ENCODE data around the gene HBEGF. TPM values are rescaled to one million over a fixed set of nuclear protein-coding genes. Genes with fewer than 3 reads are reported as not detected.

The HBEGF gene
- total RNA-seq, 1 experiment from 2014 or later, result 2.4 TPM

DNA sequence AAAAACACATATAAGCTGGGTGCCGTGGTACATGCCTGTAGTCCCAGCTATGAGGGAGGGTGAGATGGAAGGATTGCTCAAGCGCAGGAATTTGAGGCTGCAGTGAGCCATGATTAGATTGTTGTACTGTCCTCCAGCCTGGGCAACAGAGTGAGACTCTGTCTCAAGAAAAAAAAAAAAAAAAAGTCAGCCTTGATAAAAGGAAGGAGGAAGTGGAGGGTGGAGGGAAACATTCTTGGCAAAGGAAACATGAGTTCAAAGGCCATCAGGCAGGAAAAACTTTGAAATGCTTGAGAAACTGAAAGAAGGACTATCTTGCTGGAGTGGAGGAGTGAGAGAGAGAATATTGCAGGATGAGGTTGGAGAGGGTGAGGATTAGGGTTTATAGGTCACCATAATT, 36.9 kb upstream of the HBEGF start:
- WGBS (ENCODE audit: extremely low coverage, insufficient read length, low lambda C conversion rate), result no CpG with 5 or more reads among the region's 2 CpGs
- Histone ChIP-seq H2BK120ac (ENCODE audit: low read depth, low read length, poor library complexity, severe bottlenecking) (no peak overlapping the region), H2AFZ (ENCODE audit: low read length) (no peak overlapping the region), H2AK5ac (ENCODE audit: insufficient read length, low read length) (no peak overlapping the region), H2BK15ac (ENCODE audit: low read depth, low read length) (no peak overlapping the region), H3K4ac (ENCODE audit: low read depth, low read length) (no peak overlapping the region), H2BK12ac (ENCODE audit: insufficient read length, low read depth, low read length) (no peak overlapping the region), H3K4me1 (ENCODE audit: insufficient read depth, low read length) (no peaks in the 10 kb centered on the region), H4K5ac (ENCODE audit: insufficient read length, low read depth, low read length) (no peak overlapping the region), H2BK5ac (ENCODE audit: insufficient read length, low read length) (no peak overlapping the region), H3K9ac (ENCODE audit: extremely low read depth, insufficient read length, low read length) (no peak overlapping the region), H4K8ac (replicated peaks; ENCODE audit: insufficient read length, low read depth, low read length) (no peak overlapping the region), H3K18ac (ENCODE audit: insufficient read length, low read depth, low read length) (no peak overlapping the region), H3K9me3 (ENCODE audit: control insufficient read depth, low read depth, low read length) (no peaks in the 10 kb centered on the region), H3K4me2 (ENCODE audit: insufficient read depth, insufficient read length, low read length) (no peak overlapping the region), H2BK20ac (ENCODE audit: low read depth, low read length, poor library complexity, severe bottlenecking) (no peak overlapping the region), H3K56ac (ENCODE audit: insufficient read length, low read depth, low read length) (no peak overlapping the region), H3K79me2 (ENCODE audit: insufficient read depth, low read length) (no peaks in the 10 kb centered on the region), H3K23ac (ENCODE audit: insufficient read length, low read depth, low read length) (no peak overlapping the region), H3K23me2 (ENCODE audit: insufficient read length, low read depth, low read length, poor library complexity, severe bottlenecking) (no peaks in the 10 kb centered on the region), H3K79me1 (ENCODE audit: insufficient read depth, low read depth, low read length, poor library complexity, severe bottlenecking) (no peaks in the 10 kb centered on the region), H3K14ac (ENCODE audit: insufficient read depth, low read length) (no peak overlapping the region), H4K20me1 (ENCODE audit: control insufficient read depth, insufficient read depth, insufficient read length) (no peaks in the 10 kb centered on the region), H3K27ac (ENCODE audit: insufficient read length, low read depth, low read length) (no peak overlapping the region), H3K27me3 (ENCODE audit: insufficient read depth, low read length) (no peaks in the 10 kb centered on the region), H3T11ph (ENCODE audit: low read length) (no peak overlapping the region), H4K91ac (ENCODE audit: insufficient read length, low read depth, low read length) (no peak overlapping the region)
- no peak overlapping the region; a peak in 1 of 5 replicates for H3K4me3 Mint-ChIP-seq
- no peaks in the 10 kb centered on the region; the same call in 1 of the 2 replicates for H3K27me3 Mint-ChIP-seq (ENCODE audit: low read depth)
- H3K9me3 Mint-ChIP-seq, result peaks cover 2 to 3% of the 10 kb centered on the region in 2 experiments; a peak in 3 of 5 replicates
- TF ChIP-seq, protein P1, sequence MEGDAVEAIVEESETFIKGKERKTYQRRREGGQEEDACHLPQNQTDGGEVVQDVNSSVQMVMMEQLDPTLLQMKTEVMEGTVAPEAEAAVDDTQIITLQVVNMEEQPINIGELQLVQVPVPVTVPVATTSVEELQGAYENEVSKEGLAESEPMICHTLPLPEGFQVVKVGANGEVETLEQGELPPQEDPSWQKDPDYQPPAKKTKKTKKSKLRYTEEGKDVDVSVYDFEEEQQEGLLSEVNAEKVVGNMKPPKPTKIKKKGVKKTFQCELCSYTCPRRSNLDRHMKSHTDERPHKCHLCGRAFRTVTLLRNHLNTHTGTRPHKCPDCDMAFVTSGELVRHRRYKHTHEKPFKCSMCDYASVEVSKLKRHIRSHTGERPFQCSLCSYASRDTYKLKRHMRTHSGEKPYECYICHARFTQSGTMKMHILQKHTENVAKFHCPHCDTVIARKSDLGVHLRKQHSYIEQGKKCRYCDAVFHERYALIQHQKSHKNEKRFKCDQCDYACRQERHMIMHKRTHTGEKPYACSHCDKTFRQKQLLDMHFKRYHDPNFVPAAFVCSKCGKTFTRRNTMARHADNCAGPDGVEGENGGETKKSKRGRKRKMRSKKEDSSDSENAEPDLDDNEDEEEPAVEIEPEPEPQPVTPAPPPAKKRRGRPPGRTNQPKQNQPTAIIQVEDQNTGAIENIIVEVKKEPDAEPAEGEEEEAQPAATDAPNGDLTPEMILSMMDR (conservative IDR thresholded peaks at IDR 0.05), result no peak
- H3K36me3 Mint-ChIP-seq (ENCODE audit: insufficient read depth in 1 of 3, low read depth in 3 of 3), result no peaks in the 10 kb centered on the region
- no peak for DNase-seq
- no peaks in the 10 kb centered on the region for H3K4me1 Mint-ChIP-seq
- no peak overlapping the region for H3K27ac Mint-ChIP-seq

Data from H9 (cell line).